Thyroid gland (tissue), 4 donors: ENCODE data around the gene DDX51. TPM values are rescaled to one million over a fixed set of nuclear protein-coding genes. Genes with fewer than 3 reads are reported as not detected.

Experiments used
- DNase-seq, 2 donors: peaks; one replicate each; pipeline ENCODE4 v3.0.0-alpha.2; 2019
- H3K27ac ChIP-seq, 3 donors: fragments of 200-600 bp; sonication (generic); 1 replicate in 2 of 3; 2 replicates in 1 of 3; pipeline ENCODE4 v1.5.1; 2016 to 2019; ENCODE audit warnings: mild to moderate bottlenecking in 1 of 3, moderate library complexity in 1 of 3
- H3K27me3 ChIP-seq: fragments of 200-600 bp; sonication (generic); one replicate; pipeline ENCODE4 v1.5.1; 2019
- H3K36me3 ChIP-seq, 2 donors: fragments of 200-600 bp; sonication (generic); one replicate each; pipeline ENCODE4 v1.5.1; 2016 to 2019
- H3K4me1 ChIP-seq, 2 donors: fragments of 200-600 bp; sonication (generic); one replicate each; pipeline ENCODE4 v1.5.1; 2017 to 2019
- H3K4me3 ChIP-seq, 3 donors: fragments of 200-600 bp; sonication (generic); replicated peaks in 1 of 3; 1 replicate in 2 of 3; 2 replicates in 1 of 3; pipeline ENCODE4 v1.5.1; 2016; ENCODE audit warnings: mild to moderate bottlenecking in 1 of 3
- H3K9me3 ChIP-seq: fragments of 200-600 bp; sonication (generic); one replicate; pipeline ENCODE4 v1.5.1; 2017
- CTCF ChIP-seq, 6 experiments: fragments of 200-600 bp in 3 of 6; fragments of 450-650 bp in 3 of 6; sonication (generic) in 3 of 6; IDR thresholded peaks; one replicate each; pipeline ENCODE4 v1.5.1; 2016 to 2019; ENCODE audit warnings: antibody characterized with exemption in 6 of 6, mild to moderate bottlenecking in 2 of 6, inconsistent platforms in 1 of 6, moderate library complexity in 1 of 6
- POLR2A ChIP-seq, 2 donors: fragments of 450-650 bp; IDR thresholded peaks; one replicate each; pipeline ENCODE4 v1.6.1; 2017; ENCODE audit warnings: antibody characterized with exemption in 2 of 2, mild to moderate bottlenecking in 2 of 2, moderate library complexity in 1 of 2
- WGBS, 2 donors: methylation state at CpG; one replicate each; pipeline ENCODE4 v1.1.5; 2017; 5-methylcytosine and 5-hydroxymethylcytosine counted together
- intact Hi-C: fragments of 100-400 bp; cut with DNase I; formaldehyde crosslinking; loops from one replicate; pipeline ENCODE4 v1.15.1; 2023
- total RNA-seq, 4 donors: library from RNA; depleted of rRNA; stranded (reverse); fragments of >200 nt; gene quantifications; one replicate each; pipeline ENCODE4 v1.2.3, GENCODE V29; 2016

Gene DDX51
- total RNA-seq, 4 donors from 2014 or later: 11.2 to 23.1 (median 13.7) TPM

GRCh38 chr12:132156573-132157325 lies 12.6 kb upstream of the DDX51 start:
- no peaks in the 10 kb centered on the region for H3K27me3 ChIP-seq
- intact Hi-C loops: loop anchor here (10.0 kb wide), 2 partner anchors 248 to 458 kb away; partner anchors contain the start of genes LRCOL1 and P2RX2
- peaks cover 0 to 8% of the 10 kb centered on the region in 2 donors for H3K4me1 ChIP-seq
- 72 to 86% methylated on average over 8 of the region's 8 CpGs for WGBS, 2 donors
- TF ChIP-seq POLR2A (IDR thresholded peaks at IDR 0.05): no peak
- no peak overlapping the region for H3K4me3 ChIP-seq
- H3K27ac ChIP-seq: no peak overlapping the region
- H3K9me3 ChIP-seq: no peaks in the 10 kb centered on the region
- H3K36me3 ChIP-seq: no peaks in the 10 kb centered on the region
- no peak for DNase-seq

- Histone ChIP-seq H3K9me3 (no peaks in the 10 kb centered on the region), H3K36me3 (no peaks in the 10 kb centered on the region), H3K27me3 (no peaks in the 10 kb centered on the region), H3K27ac (no peak overlapping the region), H3K4me1 (peaks cover 0 to 8% of the 10 kb centered on the region in 2 donors), H3K4me3 (no peak overlapping the region)
- WGBS, 2 donors: 81 to 95% methylated on average over 10 of the region's 10 CpGs
- no peak for DNase-seq
- TF ChIP-seq CTCF (IDR thresholded peaks at IDR 0.05): no peak
- no peak for TF ChIP-seq POLR2A (IDR thresholded peaks at IDR 0.05)
- intact Hi-C loops: loop anchor here (10.0 kb wide), 2 partner anchors 249 to 459 kb away; partner anchors contain the start of genes LRCOL1 and P2RX2
Measured at GRCh38 chr12:132155771-132156572, 11.9 kb upstream of the DDX51 start.

GRCh38 chr12:132154941-132155770 lies 11.0 kb upstream of the DDX51 start:
- H3K27me3 ChIP-seq: no peaks in the 10 kb centered on the region
- no peak overlapping the region for H3K4me3 ChIP-seq
- H3K9me3 ChIP-seq: no peaks in the 10 kb centered on the region
- H3K27ac ChIP-seq: no peak overlapping the region
- WGBS, 2 donors: 77 to 88% methylated on average over 45 to 50 of the region's 51 CpGs
- no peak for DNase-seq
- TF ChIP-seq POLR2A (IDR thresholded peaks at IDR 0.05) (no peak), CTCF (IDR thresholded peaks at IDR 0.05) (no peak)
- no peaks in the 10 kb centered on the region for H3K36me3 ChIP-seq
- intact Hi-C loops: loop anchor here (5.0 to 10.0 kb wide), 3 partner anchors 187 to 460 kb away; partner anchors contain the start of genes LRCOL1 and P2RX2
- peaks cover 0 to 8% of the 10 kb centered on the region in 2 donors for H3K4me1 ChIP-seq

- no peaks in the 10 kb centered on the region for H3K9me3 ChIP-seq
- intact Hi-C loops: loop anchor here (5.0 to 10.0 kb wide), 3 partner anchors 188 to 460 kb away; partner anchors contain the start of genes LRCOL1 and P2RX2
- H3K4me1 ChIP-seq: peaks cover 0 to 8% of the 10 kb centered on the region in 2 donors
- 67 to 75% methylated on average over 9 to 13 of the region's 21 CpGs for WGBS, 2 donors
- H3K4me3 ChIP-seq: peak overlapping the region in 1 of 3 donors; percentile 10
- no peaks in the 10 kb centered on the region for H3K27me3 ChIP-seq
- no peak for DNase-seq
- no peak for TF ChIP-seq POLR2A (IDR thresholded peaks at IDR 0.05)
- TF ChIP-seq CTCF (IDR thresholded peaks at IDR 0.05): no peak
- no peaks in the 10 kb centered on the region for H3K36me3 ChIP-seq
- no peak overlapping the region for H3K27ac ChIP-seq
Measured at GRCh38 chr12:132154341-132154761, 10.2 kb upstream of the DDX51 start.
